Subcutaneous adipose tissue (tissue), 4 donors: ENCODE measurements around the gene CELF4. TPM values are rescaled to one million over a fixed set of nuclear protein-coding genes. Genes with fewer than 3 reads are reported as not detected.

Experiments used
- CTCF ChIP-seq: fragments of 450-650 bp; IDR thresholded peaks from one replicate; pipeline ENCODE4 v1.5.1; 2016; ENCODE audit warnings: low read depth, mild to moderate bottlenecking, control low read depth, antibody characterized with exemption, moderate library complexity
- total RNA-seq, 4 donors: library from RNA; depleted of rRNA; stranded (reverse); fragments of >200 nt; gene quantifications; one replicate each; pipeline ENCODE4 v1.1.0, GENCODE V29; 2016

Gene CELF4
- total RNA-seq, 4 donors from 2014 or later = not detected

GRCh38 chr18:37476182-37476581, 89.4 kb downstream of the CELF4 start:
- no peak for TF ChIP-seq CTCF

DNA sequence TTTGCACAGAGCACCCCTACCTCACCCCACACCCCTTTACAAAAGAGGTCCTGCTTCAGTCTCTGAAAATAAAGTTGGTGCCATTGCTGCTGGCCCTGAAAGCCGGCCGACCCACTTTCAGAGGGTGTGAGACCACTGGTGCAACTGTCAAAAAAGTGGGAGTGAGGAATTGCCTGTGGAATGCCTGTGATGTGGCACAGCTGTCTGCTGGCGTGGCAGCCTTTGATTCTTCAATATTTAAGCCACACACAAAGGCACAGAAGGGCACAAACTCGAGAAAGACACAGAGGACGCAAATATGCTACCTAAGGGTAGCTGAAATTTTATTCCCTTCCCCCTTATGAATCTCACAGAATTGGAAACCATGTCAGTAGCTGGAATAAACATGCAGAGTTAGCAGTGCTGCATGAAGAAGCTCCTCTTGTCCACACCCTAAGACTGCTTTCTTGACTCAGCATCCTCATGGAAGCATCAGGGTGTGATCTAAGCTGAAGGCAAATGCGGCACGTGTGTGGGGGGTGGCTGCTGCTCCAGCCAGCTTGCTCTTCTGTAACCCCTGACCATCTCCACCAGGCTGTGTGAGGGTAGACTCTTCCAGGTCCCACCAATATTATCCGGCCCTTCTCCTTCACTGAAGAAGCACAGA, 92.3 kb downstream of the CELF4 start:
- no peak for TF ChIP-seq CTCF

DNA sequence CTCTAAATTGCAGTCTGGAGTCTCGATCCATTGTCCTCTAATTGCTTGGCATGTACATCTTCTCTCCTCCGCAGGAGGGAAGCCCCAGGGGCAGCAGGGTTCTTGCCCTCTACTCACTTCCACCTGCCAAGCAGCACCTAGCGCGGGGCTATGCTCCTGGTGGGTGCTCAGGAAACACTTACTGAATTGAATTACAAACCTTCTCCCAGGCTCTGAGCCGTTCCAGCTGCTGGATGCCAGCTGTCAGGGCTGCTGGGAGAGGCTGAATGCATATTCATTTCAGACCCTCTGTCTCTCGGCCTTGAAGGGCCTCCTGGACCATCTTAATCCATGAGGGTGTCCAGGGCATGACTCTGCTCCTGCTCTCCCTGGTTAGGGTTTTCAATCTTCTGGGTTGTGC, 94.0 kb downstream of the CELF4 start:
- no peak for TF ChIP-seq CTCF

DNA sequence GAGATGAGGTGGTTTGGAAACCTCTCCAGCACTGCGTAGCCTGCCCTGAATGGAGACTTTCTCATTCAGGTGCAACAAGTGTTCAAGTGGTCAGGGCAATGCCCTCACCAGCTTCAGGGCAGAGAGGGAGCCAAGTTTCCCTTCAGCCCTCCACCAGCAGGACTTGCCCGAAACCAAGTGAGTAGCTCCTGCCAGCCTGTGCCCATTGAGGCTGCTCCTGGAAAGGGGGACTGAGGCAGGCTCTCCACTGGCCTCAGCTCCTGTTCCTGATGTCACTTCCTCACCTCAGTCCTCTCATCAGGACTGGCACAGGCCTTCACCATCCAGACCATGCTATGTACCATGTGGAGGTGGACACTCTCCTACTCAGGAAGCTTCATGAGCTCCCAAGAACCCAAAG, 94.6 kb downstream of the CELF4 start:
- TF ChIP-seq CTCF = no peak

GRCh38 chr18:37467002-37467662, 98.5 kb downstream of the CELF4 start:
- no peak for TF ChIP-seq CTCF

DNA sequence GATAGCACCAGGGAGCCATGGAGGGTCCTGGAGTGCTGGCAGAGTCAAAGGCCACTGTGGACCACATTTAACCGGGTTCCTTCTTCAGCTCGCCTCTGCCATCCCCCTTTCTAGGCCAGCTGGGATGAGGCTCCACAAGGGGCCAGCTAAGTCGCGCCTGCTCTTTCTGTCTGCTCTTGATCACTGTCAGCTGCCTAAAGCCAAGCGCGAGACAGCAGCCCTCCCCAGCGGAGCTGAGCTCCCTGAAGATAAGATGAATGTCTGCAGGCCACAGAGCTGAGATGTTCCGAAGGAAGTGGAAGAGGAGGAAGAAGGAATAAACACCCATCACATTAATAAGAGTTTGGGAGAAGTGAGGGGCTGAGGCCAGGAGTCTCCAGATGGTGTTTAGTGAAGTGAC, 99.6 kb downstream of the CELF4 start:
- TF ChIP-seq CTCF = no peak

DNA sequence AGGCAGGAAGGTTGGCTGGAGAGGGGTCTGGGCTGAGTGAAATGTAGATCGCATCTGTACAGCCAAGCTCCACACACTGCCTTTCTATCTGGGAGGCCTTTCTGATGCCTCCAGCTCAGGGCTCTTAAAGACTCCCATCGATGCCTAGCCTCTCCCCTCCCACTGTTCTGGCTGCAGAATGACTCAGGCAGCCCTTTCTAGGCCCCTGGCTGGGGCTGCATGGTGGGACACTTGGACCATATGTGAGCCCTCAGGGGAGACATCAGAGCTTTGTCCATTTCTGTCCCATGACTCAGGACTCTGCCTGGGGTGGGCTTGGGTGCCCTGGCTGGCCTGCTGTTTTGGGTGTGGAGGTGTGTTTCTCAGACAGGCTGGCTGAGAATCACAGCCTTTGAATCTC, 101.3 kb downstream of the CELF4 start:
- TF ChIP-seq CTCF = no peak
